HG03066 (cell line): ENCODE data around the gene CDS1.
"Not testable (repeated sequence)": the region's sequence is repeated elsewhere in the genome, so short reads cannot be mapped to it uniquely, and the experiment has no call there.

Experiments
- ATAC-seq: cut with Tn5 transposase; IDR thresholded peaks from one replicate; pipeline ENCODE4 v1.9.1; 2021; ENCODE audit warnings: low read depth; ENCODE audit not compliant: unreplicated experiment

The CDS1 gene

GRCh38 chr4:84582988-84583875, at the start of gene CDS1:
TSS of gene CDS1 (plus strand) at chr4:84583127. CDS start at chr4:84583402, 275 bp downstream.
- peak; percentile 37 for ATAC-seq

- no peak for ATAC-seq
Measured at GRCh38 chr4:84535901-84536300, 47.0 kb upstream of the CDS1 start.

DNA sequence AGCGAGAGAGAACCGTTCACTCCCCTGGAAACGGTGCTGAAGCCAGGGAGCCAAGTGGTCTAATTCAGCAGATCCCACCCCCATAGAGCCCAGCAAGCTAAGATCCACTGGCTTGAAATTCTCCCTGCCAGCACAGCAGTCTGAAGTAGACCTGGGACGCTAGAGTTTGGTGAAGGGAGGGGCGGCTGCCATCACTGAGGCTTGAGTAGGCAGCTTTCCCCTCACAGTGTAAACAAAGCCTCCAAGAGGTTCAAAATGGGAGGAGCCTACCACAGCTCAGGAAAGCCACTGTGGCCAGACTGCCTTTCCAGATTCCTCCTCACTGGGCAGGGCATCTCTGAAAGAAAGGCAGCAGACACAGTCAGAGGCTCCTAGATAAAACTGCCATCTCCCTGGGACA, 37.8 kb upstream of the CDS1 start:
- no peak for ATAC-seq

GRCh38 chr4:84547211-84547610, 35.7 kb upstream of the CDS1 start:
- no peak for ATAC-seq

- ATAC-seq: not testable (repeated sequence)
Measured at GRCh38 chr4:84549191-84549590, 33.7 kb upstream of the CDS1 start.

DNA sequence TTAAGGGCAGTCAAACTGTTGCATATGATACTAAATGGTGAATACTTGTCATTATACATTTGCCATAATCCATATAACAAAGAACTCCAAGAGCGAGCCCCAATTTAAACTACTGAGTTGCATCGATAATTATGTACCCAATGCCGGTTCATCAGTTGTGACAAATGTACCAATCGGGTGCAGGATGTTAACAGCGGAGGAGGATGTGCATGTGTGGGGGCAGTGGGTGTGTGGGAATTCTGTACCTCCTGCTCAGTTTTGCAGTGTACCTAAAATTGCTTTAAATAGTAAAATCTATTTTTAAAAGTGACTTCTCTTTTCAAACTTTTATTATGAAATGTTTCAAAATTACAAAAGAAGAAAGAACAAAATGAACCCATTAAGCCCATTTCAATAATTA, 20.8 kb upstream of the CDS1 start:
- ATAC-seq: no peak

GRCh38 chr4:84563002-84563401, 19.9 kb upstream of the CDS1 start:
- ATAC-seq: no peak

DNA sequence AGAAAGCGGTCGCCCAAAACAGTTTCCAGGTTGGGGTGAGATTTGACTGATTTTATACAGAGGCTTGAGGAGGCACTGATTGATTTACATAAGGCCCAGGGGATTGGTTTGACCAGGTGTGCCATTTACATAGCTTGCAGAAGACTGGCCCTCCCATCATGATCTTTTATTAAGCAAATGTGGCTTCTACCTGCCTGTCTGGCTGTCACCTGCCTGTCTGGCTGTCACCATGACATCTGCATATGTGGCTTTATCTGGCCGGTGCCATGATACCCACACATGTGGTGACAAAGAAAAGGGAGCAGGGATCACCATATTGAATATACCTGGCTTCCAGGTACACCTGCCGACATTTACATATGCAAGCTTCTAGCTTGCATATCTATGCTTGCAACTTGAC, 17.0 kb upstream of the CDS1 start:
- no peak for ATAC-seq

DNA sequence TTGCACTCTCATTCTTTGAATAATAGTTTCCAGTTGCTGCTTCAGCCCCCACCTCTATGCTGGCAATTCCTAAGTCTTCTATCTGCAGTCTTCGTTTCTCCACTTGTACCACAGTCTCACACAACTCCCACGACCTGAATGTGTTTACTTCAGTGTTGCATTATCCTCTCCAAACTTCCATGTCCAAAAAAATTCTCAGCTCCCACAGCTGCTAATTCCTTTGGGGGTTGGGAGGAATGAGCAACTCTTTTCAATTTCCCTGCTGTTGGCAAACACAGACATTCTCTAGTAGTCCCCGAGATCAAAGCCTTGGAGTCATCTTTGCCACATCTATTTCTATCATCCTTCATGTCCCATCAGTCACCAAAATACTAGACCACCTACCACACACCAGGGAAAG, 14.4 kb upstream of the CDS1 start:
- no peak for ATAC-seq

DNA sequence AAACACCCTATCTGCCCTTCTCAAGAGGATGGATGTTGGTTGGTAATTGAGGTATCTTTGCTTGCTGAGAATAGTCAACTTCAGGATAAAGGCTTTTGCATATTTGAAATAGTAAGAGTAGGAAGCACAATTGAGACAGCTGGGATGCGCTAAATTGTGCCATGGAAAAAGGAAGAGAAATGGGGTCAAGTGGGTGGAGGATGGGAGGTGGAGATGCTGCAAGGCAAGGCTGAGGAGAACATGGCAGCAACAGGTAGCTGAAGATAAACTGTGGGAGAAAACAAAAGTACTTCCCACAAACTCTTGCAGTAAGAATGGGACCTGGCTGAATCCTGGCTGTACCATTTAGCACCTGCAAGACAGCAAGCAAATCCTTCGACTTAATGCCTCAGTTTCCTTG, 13.9 kb upstream of the CDS1 start:
- ATAC-seq: no peak

DNA sequence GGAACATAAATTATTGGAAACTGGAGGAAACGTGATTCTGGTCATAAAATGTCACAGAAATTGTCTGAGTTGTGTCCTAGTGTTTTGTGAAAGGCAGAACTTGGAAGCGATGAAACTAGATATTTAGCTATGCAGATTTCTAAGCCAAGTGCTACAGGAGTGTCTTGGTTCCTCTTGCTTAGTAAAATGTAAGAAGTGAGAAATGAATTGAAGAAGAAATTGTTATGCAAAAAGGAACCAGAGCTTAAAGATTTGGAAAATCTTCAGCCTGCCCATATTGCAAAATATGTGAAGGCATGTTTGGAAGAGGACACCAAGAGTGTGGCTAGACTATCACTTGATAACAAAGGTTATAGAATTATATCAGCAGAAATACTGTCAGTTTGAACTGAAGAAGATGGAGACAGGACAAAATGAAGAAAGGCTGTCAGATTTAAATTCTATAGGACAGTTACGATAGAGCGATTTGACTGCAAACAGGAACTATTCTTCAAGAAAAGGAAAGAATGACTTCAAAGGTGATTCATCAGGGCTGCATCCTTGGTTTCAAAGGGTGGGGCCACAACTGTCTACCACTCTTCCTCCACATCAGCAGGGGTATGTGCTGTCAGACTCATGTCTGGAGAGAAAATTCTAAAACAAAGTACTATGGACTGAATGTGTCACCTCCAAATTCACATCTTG, 9.4 kb upstream of the CDS1 start:
- ATAC-seq: no peak

GRCh38 chr4:84574069-84574720, 8.7 kb upstream of the CDS1 start:
- no peak for ATAC-seq

DNA sequence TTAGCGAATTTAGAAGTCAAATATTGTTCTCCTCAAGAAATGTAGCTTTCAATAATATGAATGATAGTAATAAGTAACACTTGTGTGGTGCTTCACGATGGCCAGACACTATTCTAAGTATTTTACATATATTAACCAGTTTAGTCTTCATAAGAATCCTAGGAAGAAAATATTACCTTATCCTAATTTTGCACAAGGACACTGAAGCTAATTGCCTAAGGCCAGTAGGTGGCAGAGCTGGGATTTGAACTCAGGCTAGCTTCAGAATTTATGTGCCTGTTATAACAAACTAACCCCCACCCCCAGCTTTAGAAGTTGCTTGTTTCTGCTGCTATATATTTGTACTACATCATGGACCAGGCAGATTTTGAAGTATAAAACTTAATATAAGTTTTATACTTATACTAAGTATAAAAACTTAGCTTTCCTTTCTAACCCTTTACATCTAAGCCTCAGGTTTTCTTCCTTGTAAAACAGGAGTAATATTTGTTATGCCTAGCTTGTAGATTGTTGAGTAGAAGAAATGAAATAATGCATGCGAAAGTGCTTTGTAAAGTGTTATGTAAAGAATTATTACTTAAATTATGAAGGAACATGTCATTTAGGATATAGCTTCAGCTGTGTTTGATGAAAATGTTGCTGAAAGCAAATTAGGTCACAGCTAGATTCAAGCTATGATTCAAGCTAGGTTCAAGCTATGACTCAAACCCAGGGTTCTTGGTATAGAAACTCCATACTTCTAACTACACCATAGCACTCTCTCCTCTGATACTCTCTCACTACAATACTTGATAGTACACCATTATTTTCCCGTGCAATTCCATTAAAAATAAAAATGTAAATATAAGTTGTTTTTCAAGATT, 4.2 kb upstream of the CDS1 start:
- no peak for ATAC-seq

DNA sequence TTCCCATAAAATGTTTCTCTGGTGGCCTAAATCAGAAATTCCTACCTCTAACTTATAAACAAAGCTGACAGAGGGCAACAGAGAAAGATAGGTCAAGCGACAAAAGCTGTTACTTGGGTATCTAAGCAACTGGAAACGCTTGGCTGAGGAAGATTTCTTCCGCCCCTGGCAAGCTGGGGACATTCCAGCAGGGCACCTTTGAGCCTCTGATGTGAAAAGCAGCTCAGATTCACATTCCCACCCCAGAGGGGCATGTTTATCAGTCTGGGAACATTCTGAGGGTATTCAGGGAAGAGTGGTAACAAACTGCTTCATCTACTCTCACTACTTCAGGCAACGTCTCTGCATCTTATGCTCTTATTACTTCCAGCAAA, 3.5 kb upstream of the CDS1 start:
- no peak for ATAC-seq

- peak; percentile 72 for ATAC-seq
Measured at GRCh38 chr4:84582302-84582987, 482 bp upstream of the CDS1 start.

DNA sequence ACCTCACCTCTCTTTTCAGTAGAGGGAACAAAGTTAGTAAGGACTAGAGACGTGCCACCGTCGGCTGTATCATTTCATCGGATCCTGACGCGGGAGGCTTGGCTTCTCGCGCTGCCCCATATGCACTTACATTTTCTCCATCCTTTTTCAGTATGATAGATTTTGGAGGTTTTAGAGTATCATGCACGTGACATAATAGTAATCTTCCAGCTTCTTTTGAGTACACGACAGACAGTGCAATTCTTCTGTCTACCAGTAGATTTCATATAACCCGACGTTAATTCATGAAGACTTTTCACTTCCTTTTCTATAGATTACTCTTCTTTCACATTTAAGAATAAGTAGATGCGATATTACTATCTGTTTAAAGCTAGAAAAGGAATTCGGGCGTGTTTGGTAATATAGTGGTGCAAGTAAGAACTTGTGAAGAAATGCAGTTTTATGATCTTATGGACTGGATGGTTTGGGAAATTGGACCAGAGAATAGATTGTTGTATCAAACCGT, 1.0 kb downstream of the CDS1 start:
- ATAC-seq: no peak

GRCh38 chr4:84585251-84585650, 2.3 kb downstream of the CDS1 start:
- no peak for ATAC-seq

DNA sequence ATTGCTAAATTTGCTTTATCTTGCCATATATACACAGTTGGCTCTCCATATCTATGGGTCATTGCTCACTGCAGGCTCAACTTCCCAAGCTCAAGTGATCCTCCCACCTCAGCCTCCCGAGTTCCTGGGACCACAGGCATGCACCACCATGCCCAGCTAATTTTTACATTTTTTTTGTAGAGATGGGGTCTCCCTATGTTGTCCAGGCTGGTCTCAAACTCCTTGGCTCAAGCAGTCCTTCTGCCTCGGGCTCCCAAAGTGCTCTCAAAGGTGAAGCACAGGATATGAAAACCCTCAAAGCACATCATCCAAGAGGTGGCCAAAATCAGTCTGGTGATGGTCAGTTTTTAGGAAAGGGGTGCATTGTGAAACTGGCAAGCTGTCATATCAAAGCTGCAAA, 11.8 kb downstream of the CDS1 start:
- ATAC-seq: no peak

GRCh38 chr4:84596826-84597225, 13.9 kb downstream of the CDS1 start:
- ATAC-seq: no peak

GRCh38 chr4:84597450-84597849, 14.5 kb downstream of the CDS1 start:
- no peak for ATAC-seq
